Gastroesophageal sphincter (tissue), 4 donors: ENCODE data around the gene MMP2. TPM values are rescaled to one million over a fixed set of nuclear protein-coding genes. Genes with fewer than 3 reads are reported as not detected.

Experiments used
- ATAC-seq: fragments of 150-250 bp; one replicate; pipeline ENCODE4 v1.9.1; 2016; ENCODE audit warnings: mild to moderate bottlenecking, moderate library complexity
- H3K27ac ChIP-seq, 4 donors: fragments of 200-600 bp; sonication (generic) in 3 of 4; 1 replicate in 3 of 4; 2 replicates in 1 of 4; pipeline ENCODE4 v1.5.1; 2016 to 2019
- H3K27me3 ChIP-seq: fragments of 200-600 bp; sonication (generic); one replicate; pipeline ENCODE4 v1.5.1; 2019
- H3K36me3 ChIP-seq, 2 donors: fragments of 200-600 bp; sonication (generic); one replicate each; pipeline ENCODE4 v1.5.1; 2019; ENCODE audit warnings: control low read depth in 1 of 2
- H3K4me1 ChIP-seq, 3 donors: fragments of 200-600 bp; sonication (generic); 1 replicate in 2 of 3; 2 replicates in 1 of 3; pipeline ENCODE4 v1.5.1; 2016 to 2019; ENCODE audit warnings: control low read depth in 2 of 3
- H3K4me3 ChIP-seq, 2 donors: fragments of 200-600 bp; sonication (generic); one replicate each; pipeline ENCODE4 v1.5.1; 2019; ENCODE audit warnings: mild to moderate bottlenecking in 1 of 2, moderate library complexity in 1 of 2
- H3K9me3 ChIP-seq, 3 donors: fragments of 200-600 bp; sonication (generic); one replicate each; pipeline ENCODE4 v1.5.1; 2017 to 2019; ENCODE audit warnings: control low read depth in 2 of 3
- EP300 ChIP-seq: sonication (generic); formaldehyde crosslinking; IDR thresholded peaks from one replicate; pipeline ENCODE4 v1.6.1; 2017; ENCODE audit warnings: antibody characterized with exemption, mild to moderate bottlenecking
- POLR2A ChIP-seq, 2 donors: fragments of 450-650 bp; IDR thresholded peaks; one replicate each; pipeline ENCODE4 v1.6.1; 2017; ENCODE audit warnings: antibody characterized with exemption in 2 of 2, mild to moderate bottlenecking in 2 of 2, moderate library complexity in 1 of 2
- POLR2AphosphoS5 ChIP-seq: sonication (generic); formaldehyde crosslinking; IDR thresholded peaks from one replicate; pipeline ENCODE4 v1.6.1; 2017; ENCODE audit warnings: antibody characterized with exemption
- WGBS, 2 donors: methylation state at CpG; one replicate each; pipeline ENCODE4 v1.1.5; 2018; ENCODE audit warnings: low coverage in 1 of 2; 5-methylcytosine and 5-hydroxymethylcytosine counted together
- total RNA-seq, 4 donors: library from RNA; depleted of rRNA; stranded (reverse); fragments of >200 nt; gene quantifications; one replicate each; pipeline ENCODE4 v1.1.0, GENCODE V29; 2016
- TF ChIP-seq, protein P1 (sequence below), 4 experiments: fragments of 200-600 bp in 2 of 4; fragments of 450-650 bp in 2 of 4; sonication (generic) in 1 of 4; IDR thresholded peaks; one replicate each; pipeline ENCODE4 v1.5.1; 2017 to 2019; ENCODE audit warnings: antibody characterized with exemption in 4 of 4, mild to moderate bottlenecking in 2 of 4, moderate library complexity in 2 of 4

The MMP2 gene
- total RNA-seq, 4 donors from 2014 or later = 155 to 309 (median 265) TPM

DNA sequence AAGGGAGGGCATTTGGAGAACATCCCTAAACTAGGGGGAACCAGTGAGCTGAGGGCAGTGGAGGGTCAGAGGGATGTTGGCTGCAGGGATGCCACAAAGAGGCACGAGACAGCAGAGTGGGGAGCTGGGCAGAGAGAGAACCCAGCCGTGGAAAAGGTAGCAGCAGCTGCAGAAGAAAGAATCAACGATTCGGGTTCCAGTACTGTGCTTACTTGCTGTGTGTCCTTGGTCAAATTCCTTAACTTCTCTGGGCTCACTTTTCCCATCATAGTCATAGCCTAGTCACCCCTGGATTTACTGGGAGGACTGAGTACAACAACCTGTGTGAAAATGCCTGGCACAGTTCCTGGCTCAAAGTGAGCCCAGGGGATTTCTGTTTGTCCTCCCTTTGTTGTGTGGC is 12.8 kb upstream of the MMP2 start:
- TF ChIP-seq POLR2A (IDR thresholded peaks at IDR 0.05) = no peak
- TF ChIP-seq EP300 = no peak
- no peak for TF ChIP-seq POLR2AphosphoS5
- TF ChIP-seq, protein P1, sequence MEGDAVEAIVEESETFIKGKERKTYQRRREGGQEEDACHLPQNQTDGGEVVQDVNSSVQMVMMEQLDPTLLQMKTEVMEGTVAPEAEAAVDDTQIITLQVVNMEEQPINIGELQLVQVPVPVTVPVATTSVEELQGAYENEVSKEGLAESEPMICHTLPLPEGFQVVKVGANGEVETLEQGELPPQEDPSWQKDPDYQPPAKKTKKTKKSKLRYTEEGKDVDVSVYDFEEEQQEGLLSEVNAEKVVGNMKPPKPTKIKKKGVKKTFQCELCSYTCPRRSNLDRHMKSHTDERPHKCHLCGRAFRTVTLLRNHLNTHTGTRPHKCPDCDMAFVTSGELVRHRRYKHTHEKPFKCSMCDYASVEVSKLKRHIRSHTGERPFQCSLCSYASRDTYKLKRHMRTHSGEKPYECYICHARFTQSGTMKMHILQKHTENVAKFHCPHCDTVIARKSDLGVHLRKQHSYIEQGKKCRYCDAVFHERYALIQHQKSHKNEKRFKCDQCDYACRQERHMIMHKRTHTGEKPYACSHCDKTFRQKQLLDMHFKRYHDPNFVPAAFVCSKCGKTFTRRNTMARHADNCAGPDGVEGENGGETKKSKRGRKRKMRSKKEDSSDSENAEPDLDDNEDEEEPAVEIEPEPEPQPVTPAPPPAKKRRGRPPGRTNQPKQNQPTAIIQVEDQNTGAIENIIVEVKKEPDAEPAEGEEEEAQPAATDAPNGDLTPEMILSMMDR (IDR thresholded peaks at IDR 0.05) = no peak
- WGBS, 2 donors = 85 to 94% methylated on average over 4 of the region's 4 CpGs
- Histone ChIP-seq H3K9me3 (no peaks in the 10 kb centered on the region), H3K4me3 (no peak overlapping the region), H3K4me1 (peaks cover 0 to 12% (median 0%) of the 10 kb centered on the region in 3 donors), H3K27me3 (no peaks in the 10 kb centered on the region), H3K36me3 (no peaks in the 10 kb centered on the region), H3K27ac (no peak overlapping the region)
- no peak for ATAC-seq

DNA sequence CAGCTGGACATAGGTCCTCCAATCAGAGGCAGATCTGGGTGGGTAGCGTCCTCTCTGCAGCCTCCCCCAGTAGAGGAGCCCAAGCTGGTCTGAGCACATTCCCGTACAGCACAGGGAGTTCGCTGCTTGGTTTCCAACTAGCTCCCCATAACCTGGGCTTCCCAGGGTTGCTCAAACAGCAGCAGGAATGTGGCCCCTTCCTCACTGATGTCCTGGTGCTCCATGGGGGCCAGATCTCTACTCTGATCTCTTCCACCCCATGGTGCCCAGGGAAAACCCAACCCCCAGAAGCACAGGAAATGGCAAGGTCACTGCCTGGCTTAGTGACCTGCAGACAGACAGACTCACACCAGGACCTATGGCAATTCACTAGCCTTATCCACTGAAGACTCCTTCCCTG is 11.1 kb upstream of the MMP2 start:
- H3K4me1 ChIP-seq = peaks cover 0 to 22% (median 0%) of the 10 kb centered on the region in 3 donors
- no peaks in the 10 kb centered on the region for H3K36me3 ChIP-seq
- H3K27ac ChIP-seq = no peak overlapping the region
- H3K4me3 ChIP-seq = no peak overlapping the region
- WGBS, 2 donors = 92% methylated on average over 2 of the region's 3 CpGs; no CpG with 5 or more reads in 1 of the 2 donors
- H3K27me3 ChIP-seq = no peaks in the 10 kb centered on the region
- ATAC-seq = no peak
- no peak for TF ChIP-seq POLR2AphosphoS5
- TF ChIP-seq POLR2A (IDR thresholded peaks at IDR 0.05) = no peak
- no peak for TF ChIP-seq EP300
- TF ChIP-seq, protein P1 (IDR thresholded peaks at IDR 0.05) = no peak
- H3K9me3 ChIP-seq = no peaks in the 10 kb centered on the region

DNA sequence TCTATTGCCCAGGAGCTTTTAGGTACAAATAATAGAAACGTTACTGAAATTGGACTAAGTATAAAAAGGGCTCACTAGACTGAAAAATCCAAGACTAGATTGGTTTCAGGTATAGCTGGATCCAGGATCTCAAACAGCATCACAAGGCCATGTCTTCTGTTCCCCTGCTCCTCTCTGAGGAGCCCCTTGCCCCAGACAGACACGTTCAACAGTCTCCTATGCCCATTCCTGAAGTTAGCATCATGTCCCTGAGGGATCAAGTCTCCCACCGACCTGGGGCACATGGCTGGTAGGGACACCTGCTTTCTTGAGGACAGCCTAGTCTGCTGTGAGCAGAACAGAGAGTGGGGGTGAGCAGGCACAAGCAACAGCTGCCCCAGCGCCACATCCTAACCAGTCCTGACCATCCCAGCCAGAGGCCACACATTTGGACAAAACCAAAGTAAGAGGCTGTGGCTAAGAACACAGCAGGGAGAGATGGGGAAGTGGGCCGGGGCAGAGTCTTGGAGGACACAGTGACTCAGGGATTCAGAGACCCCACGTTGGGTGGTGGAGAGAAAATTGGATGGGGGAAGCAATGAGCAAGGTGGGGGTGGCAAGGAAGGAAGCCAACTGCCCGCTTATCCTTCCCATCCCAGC is 10.5 kb upstream of the MMP2 start:
- TF ChIP-seq POLR2A (IDR thresholded peaks at IDR 0.05) (no peak), EP300 (no peak), POLR2AphosphoS5 (no peak)
- TF ChIP-seq, protein P1 (IDR thresholded peaks at IDR 0.05) = no peak
- no peak for ATAC-seq
- H3K4me1 ChIP-seq = peaks cover 0 to 22% (median 0%) of the 10 kb centered on the region in 3 donors
- no peaks in the 10 kb centered on the region for H3K36me3 ChIP-seq
- H3K9me3 ChIP-seq = no peaks in the 10 kb centered on the region
- 75 to 90% methylated on average over 2 to 5 of the region's 7 CpGs for WGBS, 2 donors
- no peak overlapping the region for H3K4me3 ChIP-seq
- no peaks in the 10 kb centered on the region for H3K27me3 ChIP-seq
- H3K27ac ChIP-seq = no peak overlapping the region

DNA sequence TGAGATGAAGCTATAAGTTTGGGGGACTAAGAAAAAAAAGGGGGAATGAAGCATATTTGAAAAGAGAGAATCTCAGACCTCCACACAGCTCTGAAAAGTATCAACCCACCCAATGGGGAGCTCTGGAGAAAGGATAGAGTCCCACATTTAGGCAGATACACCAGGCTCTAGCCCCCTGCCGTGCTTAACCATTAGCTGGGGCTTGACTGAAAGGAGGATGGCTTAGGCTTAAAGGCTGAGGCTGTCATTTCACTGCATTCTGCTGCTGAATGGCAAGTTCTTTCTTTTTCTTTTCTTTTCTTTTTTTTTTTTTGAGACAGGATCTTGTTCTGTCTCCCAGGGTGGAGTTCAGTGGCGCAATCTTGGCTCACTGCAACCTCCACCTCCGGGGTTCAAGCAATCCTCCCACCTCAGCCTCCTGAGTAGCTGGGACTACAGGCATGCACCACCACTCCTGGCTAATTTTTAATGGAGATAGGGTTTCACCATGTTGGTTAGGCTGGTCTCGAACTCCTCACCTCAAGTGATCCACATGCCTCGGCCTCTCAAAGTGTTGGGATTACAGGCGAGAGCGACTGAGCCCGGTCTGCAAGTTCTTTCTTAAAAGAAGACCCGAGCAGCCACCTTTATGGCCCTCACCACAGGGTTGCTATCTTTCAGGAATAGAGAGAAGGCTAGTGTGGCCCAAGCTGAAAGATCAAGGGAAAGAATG is 9.0 kb upstream of the MMP2 start:
- Histone ChIP-seq H3K27me3 (no peaks in the 10 kb centered on the region), H3K4me3 (no peak overlapping the region), H3K9me3 (no peaks in the 10 kb centered on the region), H3K27ac (peak overlapping the region in 1 of 4 donors; percentile 21), H3K4me1 (peaks cover 0 to 22% (median 0%) of the 10 kb centered on the region in 3 donors), H3K36me3 (no peaks in the 10 kb centered on the region)
- ATAC-seq = no peak
- TF ChIP-seq EP300 = no peak
- no peak for TF ChIP-seq POLR2A (IDR thresholded peaks at IDR 0.05)
- TF ChIP-seq, protein P1 (IDR thresholded peaks at IDR 0.05) = no peak
- no peak for TF ChIP-seq POLR2AphosphoS5
- WGBS, 2 donors = 94 to 100% methylated on average over 1 to 2 of the region's 9 CpGs
